Dendritic cell treated with granulocyte-macrophage colony-stimulating factor and Interleukin-4, amounts not matched to agents 40 ng/mL and 50 ng/mL, for 4 days (primary cell): ENCODE data around the gene TSC2.

ENCODE experiments used
- H3K27ac Mint-ChIP-seq: one replicate; pipeline ENCODE4 v1.8.0; 2022; ENCODE audit warnings: mild to moderate bottlenecking, mixed read lengths
- H3K27me3 Mint-ChIP-seq: one replicate; pipeline ENCODE4 v1.8.0; 2022; ENCODE audit warnings: mild to moderate bottlenecking, mixed read lengths
- H3K36me3 Mint-ChIP-seq: one replicate; pipeline ENCODE4 v1.8.0; 2022; ENCODE audit warnings: low read depth, mixed read lengths
- H3K4me1 Mint-ChIP-seq: one replicate; pipeline ENCODE4 v1.8.0; 2022; ENCODE audit warnings: low read depth, mixed read lengths
- H3K4me3 Mint-ChIP-seq: one replicate; pipeline ENCODE4 v1.8.0; 2022; ENCODE audit warnings: mild to moderate bottlenecking, moderate library complexity, mixed read lengths
- H3K9me3 Mint-ChIP-seq: one replicate; pipeline ENCODE4 v1.8.0; 2022; ENCODE audit warnings: mixed read lengths
- intact Hi-C: fragments of 100-400 bp; cut with micrococcal nuclease; formaldehyde crosslinking; loops from one replicate; pipeline ENCODE4 v1.15.0; 2022

TSC2 gene

GRCh38 chr16:2039274-2040031 lies 8.3 kb upstream of the TSC2 start:
- intact Hi-C loops = no loop called here
- Mint-ChIP-seq H3K36me3 (peaks cover 7% of the 10 kb centered on the region), H3K27ac (no peak overlapping the region), H3K4me1 (peaks cover 32% of the 10 kb centered on the region), H3K4me3 (no peak overlapping the region), H3K9me3 (no peaks in the 10 kb centered on the region), H3K27me3 (peaks cover 16% of the 10 kb centered on the region)

- no peak overlapping the region for H3K27ac Mint-ChIP-seq
- H3K4me1 Mint-ChIP-seq = peaks cover 38% of the 10 kb centered on the region
- peaks cover 7% of the 10 kb centered on the region for H3K36me3 Mint-ChIP-seq
- no peaks in the 10 kb centered on the region for H3K9me3 Mint-ChIP-seq
- H3K4me3 Mint-ChIP-seq = no peak overlapping the region
- H3K27me3 Mint-ChIP-seq = peaks cover 10% of the 10 kb centered on the region
- intact Hi-C loops = no loop called here
Observed at GRCh38 chr16:2040041-2040786, 7.6 kb upstream of the TSC2 start.

GRCh38 chr16:2040787-2041522 lies 6.8 kb upstream of the TSC2 start:
- Mint-ChIP-seq H3K36me3 (peaks cover 7% of the 10 kb centered on the region), H3K4me1 (peaks cover 38% of the 10 kb centered on the region), H3K27ac (no peak overlapping the region), H3K9me3 (no peaks in the 10 kb centered on the region), H3K4me3 (no peak overlapping the region), H3K27me3 (peaks cover 10% of the 10 kb centered on the region)
- intact Hi-C loops = no loop called here

GRCh38 chr16:2042171-2042985 lies 5.4 kb upstream of the TSC2 start:
- Mint-ChIP-seq H3K4me3 (no peak overlapping the region), H3K27me3 (peaks cover 6% of the 10 kb centered on the region), H3K27ac (peak overlapping the region; percentile 58), H3K36me3 (peaks cover 11% of the 10 kb centered on the region), H3K9me3 (no peaks in the 10 kb centered on the region), H3K4me1 (peaks cover 52% of the 10 kb centered on the region)
- intact Hi-C loops = no loop called here

GRCh38 chr16:2042986-2043666 lies 4.7 kb upstream of the TSC2 start:
- Mint-ChIP-seq H3K36me3 (peaks cover 15% of the 10 kb centered on the region), H3K27ac (peak overlapping the region; percentile 58), H3K4me1 (peaks cover 48% of the 10 kb centered on the region), H3K27me3 (no peaks in the 10 kb centered on the region), H3K9me3 (no peaks in the 10 kb centered on the region), H3K4me3 (no peak overlapping the region)
- intact Hi-C loops = no loop called here

- Mint-ChIP-seq H3K9me3 (no peaks in the 10 kb centered on the region), H3K27me3 (no peaks in the 10 kb centered on the region), H3K27ac (peak overlapping the region; percentile 58), H3K4me1 (peaks cover 54% of the 10 kb centered on the region), H3K4me3 (peak overlapping the region; percentile 59), H3K36me3 (peaks cover 18% of the 10 kb centered on the region)
- intact Hi-C loops = no loop called here
Observed at GRCh38 chr16:2043667-2044451, 3.9 kb upstream of the TSC2 start.

GRCh38 chr16:2044541-2044940 lies 3.2 kb upstream of the TSC2 start:
- peaks cover 22% of the 10 kb centered on the region for H3K36me3 Mint-ChIP-seq
- intact Hi-C loops = no loop called here
- no peaks in the 10 kb centered on the region for H3K27me3 Mint-ChIP-seq
- H3K27ac Mint-ChIP-seq = peak overlapping the region; percentile 58
- H3K4me1 Mint-ChIP-seq = peaks cover 48% of the 10 kb centered on the region
- no peaks in the 10 kb centered on the region for H3K9me3 Mint-ChIP-seq
- H3K4me3 Mint-ChIP-seq = peak overlapping the region; percentile 59

- peaks cover 46% of the 10 kb centered on the region for H3K4me1 Mint-ChIP-seq
- H3K36me3 Mint-ChIP-seq = peaks cover 39% of the 10 kb centered on the region
- no peaks in the 10 kb centered on the region for H3K27me3 Mint-ChIP-seq
- peak overlapping the region; percentile 92 for H3K4me3 Mint-ChIP-seq
- no peaks in the 10 kb centered on the region for H3K9me3 Mint-ChIP-seq
- intact Hi-C loops = no loop called here
- H3K27ac Mint-ChIP-seq = peak overlapping the region; percentile 81
Observed at GRCh38 chr16:2045965-2046892, 1.6 kb upstream of the TSC2 start.

- H3K27ac Mint-ChIP-seq = peak overlapping the region; percentile 81
- H3K27me3 Mint-ChIP-seq = no peaks in the 10 kb centered on the region
- H3K36me3 Mint-ChIP-seq = peaks cover 46% of the 10 kb centered on the region
- H3K9me3 Mint-ChIP-seq = no peaks in the 10 kb centered on the region
- peaks cover 46% of the 10 kb centered on the region for H3K4me1 Mint-ChIP-seq
- intact Hi-C loops = no loop called here
- peak overlapping the region; percentile 92 for H3K4me3 Mint-ChIP-seq
Observed at GRCh38 chr16:2046893-2047329, 874 bp upstream of the TSC2 start.

- peak overlapping the region; percentile 81 for H3K27ac Mint-ChIP-seq
- peaks cover 42% of the 10 kb centered on the region for H3K4me1 Mint-ChIP-seq
- H3K36me3 Mint-ChIP-seq = peaks cover 55% of the 10 kb centered on the region
- H3K9me3 Mint-ChIP-seq = no peaks in the 10 kb centered on the region
- intact Hi-C loops = no loop called here
- peak overlapping the region; percentile 92 for H3K4me3 Mint-ChIP-seq
- no peaks in the 10 kb centered on the region for H3K27me3 Mint-ChIP-seq
Observed at GRCh38 chr16:2048116-2048543, 345 bp downstream of the TSC2 start.

- intact Hi-C loops = no loop called here
- H3K27ac Mint-ChIP-seq = no peak overlapping the region
- H3K4me1 Mint-ChIP-seq = peaks cover 7% of the 10 kb centered on the region
- no peaks in the 10 kb centered on the region for H3K27me3 Mint-ChIP-seq
- H3K9me3 Mint-ChIP-seq = no peaks in the 10 kb centered on the region
- H3K4me3 Mint-ChIP-seq = no peak overlapping the region
- H3K36me3 Mint-ChIP-seq = peaks cover 92% of the 10 kb centered on the region
Observed at GRCh38 chr16:2053211-2053610, 5.4 kb downstream of the TSC2 start.

- peaks cover 97% of the 10 kb centered on the region for H3K36me3 Mint-ChIP-seq
- no peaks in the 10 kb centered on the region for H3K27me3 Mint-ChIP-seq
- H3K4me3 Mint-ChIP-seq = no peak overlapping the region
- no peak overlapping the region for H3K27ac Mint-ChIP-seq
- intact Hi-C loops = no loop called here
- no peaks in the 10 kb centered on the region for H3K4me1 Mint-ChIP-seq
- H3K9me3 Mint-ChIP-seq = no peaks in the 10 kb centered on the region
Observed at GRCh38 chr16:2053897-2054296, 6.1 kb downstream of the TSC2 start.
